ENCODE results near the gene RHEBL1. TPM values are rescaled to one million over a fixed set of nuclear protein-coding genes. Genes with fewer than 3 reads are reported as not detected.

The RHEBL1 gene
- total and polyA plus RNA-seq, 2 of the 4 experiments (the other 2 are of a cell fraction) = 0.62 to 0.72 TPM

- H3K36me3 ChIP-seq (ENCODE audit: control insufficient read depth, insufficient read depth, low read length) = peaks cover 85% of the 10 kb centered on the region
Observed at GRCh38 chr12:49044660-49045059, 25.1 kb downstream of the RHEBL1 start.

More at GRCh38 chr12:49044660-49045059, 25.1 kb downstream of the RHEBL1 start:
- Histone ChIP-seq H2AFZ (replicated peaks; ENCODE audit: low read length, poor library complexity) (no peak overlapping the region), H3K4me3 (ENCODE audit: insufficient read depth, low read depth, low read length) (no peak overlapping the region), H3K9me1 (ENCODE audit: insufficient read depth, low read length) (0 out of 2 replicates have a peak, but pooled peaks cover 3% of the 10 kb centered on the region), H2BK15ac (ENCODE audit: low read depth, low read length) (no peak overlapping the region), H3K18ac (ENCODE audit: low read depth, low read length) (no peak overlapping the region), H2AK9ac (replicated peaks; ENCODE audit: low read depth, low read length, poor library complexity) (no peak overlapping the region), H2AK5ac (ENCODE audit: low read depth, low read length) (no peak overlapping the region), H3K79me1 (ENCODE audit: low read depth in 1 of 2, low read length in 2 of 2) (peaks cover 42 to 55% of the 10 kb centered on the region in 2 experiments), H2BK5ac (ENCODE audit: low read depth, low read length, poor library complexity, severe bottlenecking) (no peak overlapping the region), H4K8ac (ENCODE audit: low read depth in 2 of 2, low read length in 2 of 2) (no peak overlapping the region), H3K9me3 (ENCODE audit: control insufficient read depth, insufficient read depth, low read length) (no peaks in the 10 kb centered on the region), H3K4me2 (ENCODE audit: low read depth, low read length) (no peak overlapping the region), H3K23ac (ENCODE audit: low read depth, low read length) (no peak overlapping the region), H4K91ac (ENCODE audit: insufficient read depth, low read depth, low read length) (no peak overlapping the region), H4K5ac (ENCODE audit: low read depth, low read length) (no peak overlapping the region), H2BK120ac (ENCODE audit: low read depth, low read length) (no peak overlapping the region), H3K14ac (replicated peaks; ENCODE audit: low read depth, low read length) (no peak overlapping the region), H3K9ac (ENCODE audit: low read depth, low read length) (no peak overlapping the region), H3K4ac (ENCODE audit: low read depth, low read length) (no peak overlapping the region), H3K27ac (ENCODE audit: insufficient read depth, low read length) (no peak overlapping the region), H2BK20ac (ENCODE audit: low read depth, low read length) (no peak overlapping the region), H4K20me1 (ENCODE audit: insufficient read depth, low read length) (peaks cover 37% of the 10 kb centered on the region), H3K56ac (ENCODE audit: extremely low read depth, insufficient read depth, low read length) (no peak overlapping the region), H3K27me3 (ENCODE audit: control insufficient read depth, insufficient read depth, low read length) (no peaks in the 10 kb centered on the region), H3K4me1 (ENCODE audit: control insufficient read depth, insufficient read depth, low read length) (peaks cover under 1% of the 10 kb centered on the region)
- in situ Hi-C loops (cut with MboI; ENCODE audit: low sequenced_read_pairs) = no loop called here
- no TSS peak for BruUV-seq (replicated peaks)
- TF ChIP-seq MAZ (IDR thresholded peaks at IDR 0.05; ENCODE audit: borderline replicate concordance, low read depth, low read length) = no peak
- no peak for TF ChIP-seq BHLHE40 (IDR thresholded peaks at IDR 0.05; ENCODE audit: low read depth, low read length)
- TF ChIP-seq, protein P1, sequence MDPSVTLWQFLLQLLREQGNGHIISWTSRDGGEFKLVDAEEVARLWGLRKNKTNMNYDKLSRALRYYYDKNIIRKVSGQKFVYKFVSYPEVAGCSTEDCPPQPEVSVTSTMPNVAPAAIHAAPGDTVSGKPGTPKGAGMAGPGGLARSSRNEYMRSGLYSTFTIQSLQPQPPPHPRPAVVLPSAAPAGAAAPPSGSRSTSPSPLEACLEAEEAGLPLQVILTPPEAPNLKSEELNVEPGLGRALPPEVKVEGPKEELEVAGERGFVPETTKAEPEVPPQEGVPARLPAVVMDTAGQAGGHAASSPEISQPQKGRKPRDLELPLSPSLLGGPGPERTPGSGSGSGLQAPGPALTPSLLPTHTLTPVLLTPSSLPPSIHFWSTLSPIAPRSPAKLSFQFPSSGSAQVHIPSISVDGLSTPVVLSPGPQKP (IDR thresholded peaks at IDR 0.05; ENCODE audit: borderline replicate concordance, low read depth, low read length) = no peak
- TF ChIP-seq RFX5 (IDR thresholded peaks at IDR 0.05; ENCODE audit: low read depth, low read length) = no peak
- no peak for TF ChIP-seq MXI1 (IDR thresholded peaks at IDR 0.05; ENCODE audit: borderline replicate concordance, low read depth, low read length)
- no peak for TF ChIP-seq POLR2A (IDR thresholded peaks at IDR 0.05; ENCODE audit: low read depth, low read length)
- TF ChIP-seq NFE2L2 (IDR thresholded peaks at IDR 0.05; ENCODE audit: low read depth, low read length) = no peak
- no peak for TF ChIP-seq MAFK (IDR thresholded peaks at IDR 0.05; ENCODE audit: low read depth, low read length)
- TF ChIP-seq FOS (IDR thresholded peaks at IDR 0.05; ENCODE audit: low read depth, low read length) = no peak
- TF ChIP-seq USF2 (IDR thresholded peaks at IDR 0.05; ENCODE audit: low read depth, low read length) = no peak
- no peak for TF ChIP-seq CEBPB (IDR thresholded peaks at IDR 0.05; ENCODE audit: low read depth, low read length)
- TF ChIP-seq SMC3 (IDR thresholded peaks at IDR 0.05; ENCODE audit: low read depth, low read length) = no peak
- TF ChIP-seq RCOR1 (IDR thresholded peaks at IDR 0.05; ENCODE audit: insufficient replicate concordance, low read length) = no peak
- TF ChIP-seq, protein P2, sequence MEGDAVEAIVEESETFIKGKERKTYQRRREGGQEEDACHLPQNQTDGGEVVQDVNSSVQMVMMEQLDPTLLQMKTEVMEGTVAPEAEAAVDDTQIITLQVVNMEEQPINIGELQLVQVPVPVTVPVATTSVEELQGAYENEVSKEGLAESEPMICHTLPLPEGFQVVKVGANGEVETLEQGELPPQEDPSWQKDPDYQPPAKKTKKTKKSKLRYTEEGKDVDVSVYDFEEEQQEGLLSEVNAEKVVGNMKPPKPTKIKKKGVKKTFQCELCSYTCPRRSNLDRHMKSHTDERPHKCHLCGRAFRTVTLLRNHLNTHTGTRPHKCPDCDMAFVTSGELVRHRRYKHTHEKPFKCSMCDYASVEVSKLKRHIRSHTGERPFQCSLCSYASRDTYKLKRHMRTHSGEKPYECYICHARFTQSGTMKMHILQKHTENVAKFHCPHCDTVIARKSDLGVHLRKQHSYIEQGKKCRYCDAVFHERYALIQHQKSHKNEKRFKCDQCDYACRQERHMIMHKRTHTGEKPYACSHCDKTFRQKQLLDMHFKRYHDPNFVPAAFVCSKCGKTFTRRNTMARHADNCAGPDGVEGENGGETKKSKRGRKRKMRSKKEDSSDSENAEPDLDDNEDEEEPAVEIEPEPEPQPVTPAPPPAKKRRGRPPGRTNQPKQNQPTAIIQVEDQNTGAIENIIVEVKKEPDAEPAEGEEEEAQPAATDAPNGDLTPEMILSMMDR (conservative IDR thresholded peaks at IDR 0.05; ENCODE audit: low read depth, low read length) = no peak
- TF ChIP-seq CHD1 (IDR thresholded peaks at IDR 0.05; ENCODE audit: low read depth, low read length) = no peak
- no peak for TF ChIP-seq RAD21 (IDR thresholded peaks at IDR 0.05; ENCODE audit: low read length)
- ChIA-PET POLR2A (ENCODE audit: unreplicated experiment) (interaction anchor here (0.6 kb wide), 1 partner anchor 112 kb away, joined by 4 read pairs; no protein-coding TSS in a partner anchor), CTCF (no interaction called here)
- DNase-seq = no peak
- intact Hi-C loops (cut with micrococcal nuclease) = no loop called here
- dilution Hi-C loops (cut with HindIII; ENCODE audit: low sequenced_read_pairs, unreplicated experiment) = no loop called here
- WGBS, 2 experiments (ENCODE audit: extremely low coverage in 2 of 2, insufficient read length in 1 of 2) = 99% methylated on average over 12 of the region's 12 CpGs; no CpG with 5 or more reads in 1 of the 2 experiments
- ATAC-seq (ENCODE audit: low read depth) = no peak

Measured in IMR-90 (cell line).